SK-N-SH treated with all-trans-retinoic acid at 6 μM for 48 hours (cell line): ENCODE measurements around the gene GLI3.

Experiments used
- ATAC-seq: fragments of 200-7000 bp; cut with Tn5 transposase; 3 replicates; pipeline ENCODE4 v1.9.1; 2020; ENCODE audit warnings: mild to moderate bottlenecking, moderate library complexity
- ARNTL ChIP-seq: fragments of 450-650 bp; formaldehyde crosslinking; IDR thresholded peaks from 2 replicates; pipeline ENCODE4 v1.5.0; 2020; ENCODE audit warnings: low read depth, mild to moderate bottlenecking, moderate library complexity, borderline replicate concordance
- BACH2 ChIP-seq: fragments of 250-450 bp; sonication (Bioruptor Pico); IDR thresholded peaks from 2 replicates; pipeline ENCODE4 v1.9.0; 2021; ENCODE audit warnings: mild to moderate bottlenecking, borderline replicate concordance
- CREB5 ChIP-seq: fragments of 250-450 bp; sonication (Bioruptor Pico); IDR thresholded peaks from 2 replicates; pipeline ENCODE4 v1.5.1; 2020; ENCODE audit warnings: low read depth, mild to moderate bottlenecking, moderate library complexity
- CSDC2 ChIP-seq: fragments of 250-450 bp; sonication (Bioruptor Pico); IDR thresholded peaks from 2 replicates; pipeline ENCODE4 v1.5.0; 2020; ENCODE audit warnings: mild to moderate bottlenecking, moderate library complexity
- CSRNP3 ChIP-seq: fragments of 250-450 bp; sonication (Bioruptor Pico); IDR thresholded peaks from 2 replicates; pipeline ENCODE4 v1.5.1; 2021; ENCODE audit warnings: mild to moderate bottlenecking, moderate library complexity
- ESRRG ChIP-seq: fragments of 250-450 bp; sonication (Bioruptor Pico); IDR thresholded peaks from 2 replicates; pipeline ENCODE4 v1.6.1; 2021; ENCODE audit warnings: mild to moderate bottlenecking
- GLIS3 ChIP-seq: fragments of 250-450 bp; sonication (Bioruptor Pico); IDR thresholded peaks from 2 replicates; pipeline ENCODE4 v1.5.0; 2020; ENCODE audit warnings: mild to moderate bottlenecking, moderate library complexity
- ISL1 ChIP-seq: fragments of 250-450 bp; sonication (Bioruptor Pico); IDR thresholded peaks from 2 replicates; pipeline ENCODE4 v2.1.2; 2022; ENCODE audit warnings: mild to moderate bottlenecking, moderate library complexity
- OSR1 ChIP-seq: fragments of 250-450 bp; sonication (Bioruptor Pico); IDR thresholded peaks from 2 replicates; pipeline ENCODE4 v1.8.0; 2022; ENCODE audit warnings: moderate library complexity, mild to moderate bottlenecking, inconsistent platforms
- PATZ1 ChIP-seq: fragments of 250-450 bp; sonication (Bioruptor Pico); IDR thresholded peaks from 2 replicates; pipeline ENCODE4 v1.8.0; 2020; ENCODE audit warnings: mild to moderate bottlenecking, moderate library complexity, borderline replicate concordance
- POU6F1 ChIP-seq: fragments of 250-450 bp; sonication (Bioruptor Pico); IDR thresholded peaks from 2 replicates; pipeline ENCODE4 v1.8.0; 2021; ENCODE audit warnings: low read depth, mild to moderate bottlenecking, moderate library complexity, borderline replicate concordance
- PPARA ChIP-seq: fragments of 250-450 bp; sonication (Bioruptor Pico); IDR thresholded peaks from 2 replicates; pipeline ENCODE4 v1.5.0; 2020; ENCODE audit warnings: mild to moderate bottlenecking, borderline replicate concordance
- RARB ChIP-seq: fragments of 250-450 bp; sonication (Bioruptor Pico); IDR thresholded peaks from 2 replicates; pipeline ENCODE4 v1.8.0; 2021; ENCODE audit warnings: mild to moderate bottlenecking, moderate library complexity
- SNAI2 ChIP-seq: fragments of 250-450 bp; sonication (Bioruptor Pico); IDR thresholded peaks from 2 replicates; pipeline ENCODE4 v1.5.0; 2020; ENCODE audit warnings: mild to moderate bottlenecking, moderate library complexity
- TCF4 ChIP-seq: fragments of 250-450 bp; sonication (Bioruptor Pico); IDR thresholded peaks from 2 replicates; pipeline ENCODE4 v1.8.0; 2021; ENCODE audit warnings: mild to moderate bottlenecking, moderate library complexity, borderline replicate concordance
- TOX ChIP-seq: fragments of 250-450 bp; sonication (Bioruptor Pico); IDR thresholded peaks from 2 replicates; pipeline ENCODE4 v1.8.0; 2021; ENCODE audit warnings: mild to moderate bottlenecking, moderate library complexity, borderline replicate concordance
- TSHZ2 ChIP-seq: fragments of 250-450 bp; sonication (Bioruptor Pico); IDR thresholded peaks from 2 replicates; pipeline ENCODE4 v1.5.0; 2020; ENCODE audit warnings: mild to moderate bottlenecking, moderate library complexity
- ZC3H10 ChIP-seq: fragments of 250-450 bp; sonication (Bioruptor Pico); IDR thresholded peaks from 2 replicates; pipeline ENCODE4 v1.5.1; 2021; ENCODE audit warnings: mild to moderate bottlenecking, moderate library complexity
- ZFP3 ChIP-seq: fragments of 250-450 bp; sonication (Bioruptor Pico); IDR thresholded peaks from 2 replicates; pipeline ENCODE4 v1.5.0; 2020; ENCODE audit warnings: mild to moderate bottlenecking, moderate library complexity
- ZFP30 ChIP-seq: fragments of 450-650 bp; formaldehyde crosslinking; IDR thresholded peaks from 2 replicates; pipeline ENCODE4 v1.5.0; 2022; ENCODE audit warnings: mild to moderate bottlenecking, moderate library complexity
- ZNF565 ChIP-seq: fragments of 450-650 bp; formaldehyde crosslinking; conservative IDR thresholded peaks from 2 replicates; pipeline ENCODE4 v1.5.0; 2020; ENCODE audit warnings: low read depth, mild to moderate bottlenecking, moderate library complexity
- ZNF70 ChIP-seq: fragments of 450-650 bp; formaldehyde crosslinking; IDR thresholded peaks from 2 replicates; pipeline ENCODE4 v1.5.0; 2020; ENCODE audit warnings: mild to moderate bottlenecking, moderate library complexity
- ZNF8 ChIP-seq: fragments of 450-650 bp; formaldehyde crosslinking; IDR thresholded peaks from 2 replicates; pipeline ENCODE4 v1.5.0; 2020; ENCODE audit warnings: mild to moderate bottlenecking, moderate library complexity

The GLI3 gene

GRCh38 chr7:42151309-42151708 lies 85.7 kb downstream of the GLI3 start:
- TF ChIP-seq TSHZ2: no peak
- TF ChIP-seq OSR1 (CRISPR knock-in tag): no peak
- TF ChIP-seq TOX (CRISPR knock-in tag): no peak
- TF ChIP-seq ISL1: no peak
- no peak for TF ChIP-seq PPARA (CRISPR knock-in tag)
- no peak for TF ChIP-seq ZNF8 (CRISPR knock-in tag)
- TF ChIP-seq ZNF565 (CRISPR knock-in tag): no peak
- TF ChIP-seq ZFP3 (CRISPR knock-in tag): no peak
- TF ChIP-seq SNAI2 (CRISPR knock-in tag): no peak
- no peak for TF ChIP-seq POU6F1 (CRISPR knock-in tag)
- TF ChIP-seq PATZ1: no peak
- TF ChIP-seq TCF4: no peak
- TF ChIP-seq ZC3H10 (CRISPR knock-in tag): no peak
- no peak for TF ChIP-seq CSDC2 (CRISPR knock-in tag)
- TF ChIP-seq GLIS3 (CRISPR knock-in tag): no peak
- TF ChIP-seq BACH2 (CRISPR knock-in tag): no peak
- TF ChIP-seq RARB (CRISPR knock-in tag): no peak
- TF ChIP-seq ESRRG: no peak
- no peak for TF ChIP-seq CSRNP3 (CRISPR knock-in tag)
- no peak for TF ChIP-seq ZFP30 (CRISPR knock-in tag)

GRCh38 chr7:42145539-42145938 lies 91.5 kb downstream of the GLI3 start:
- ATAC-seq: no peak
- TF ChIP-seq CSRNP3 (CRISPR knock-in tag): no peak
- TF ChIP-seq PATZ1: no peak
- no peak for TF ChIP-seq ZNF8 (CRISPR knock-in tag)
- no peak for TF ChIP-seq ARNTL
- TF ChIP-seq PPARA (CRISPR knock-in tag): no peak
- TF ChIP-seq ZFP30 (CRISPR knock-in tag): no peak
- no peak for TF ChIP-seq ZNF565 (CRISPR knock-in tag)
- no peak for TF ChIP-seq POU6F1 (CRISPR knock-in tag)
- no peak for TF ChIP-seq ISL1
- no peak for TF ChIP-seq ZNF70 (CRISPR knock-in tag)
- no peak for TF ChIP-seq CREB5
- TF ChIP-seq OSR1 (CRISPR knock-in tag): no peak
- TF ChIP-seq ZC3H10 (CRISPR knock-in tag): no peak
- TF ChIP-seq BACH2 (CRISPR knock-in tag): no peak
- TF ChIP-seq TOX (CRISPR knock-in tag): no peak
- TF ChIP-seq ZFP3 (CRISPR knock-in tag): no peak
- TF ChIP-seq TCF4: no peak

More at GRCh38 chr7:42151309-42151708, 85.7 kb downstream of the GLI3 start:
- no peak for ATAC-seq
